GM21423 (cell line): Measurements from ENCODE around the gene NVL.
A peak's percentile ranks its signal among the peaks of the same experiment; 100 is the strongest.

Experiments used
- ATAC-seq: cut with Tn5 transposase; IDR thresholded peaks from one replicate; pipeline ENCODE4 v1.9.1; 2021; ENCODE audit warnings: mild to moderate bottlenecking, moderate library complexity; ENCODE audit not compliant: unreplicated experiment

NVL gene

DNA sequence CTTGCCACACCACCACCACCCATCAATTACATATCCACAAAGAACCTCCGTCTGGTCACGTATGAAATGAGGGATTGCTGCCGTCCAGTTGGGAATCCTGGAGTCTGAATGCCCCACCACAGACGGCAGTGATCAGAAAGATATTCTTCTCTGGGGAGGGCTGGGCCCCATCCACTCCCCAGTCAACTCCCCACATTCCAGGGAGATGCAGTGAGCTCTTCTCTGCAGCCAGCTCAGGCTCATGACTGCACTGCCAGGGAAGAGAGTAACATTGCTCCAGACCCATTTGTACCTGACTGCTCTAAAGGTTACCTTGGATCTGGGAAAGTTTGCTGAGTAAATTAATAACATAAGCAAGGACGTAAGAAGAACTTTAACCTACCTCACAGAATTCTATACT is 128.6 kb downstream of the NVL start:
- ATAC-seq: no peak

DNA sequence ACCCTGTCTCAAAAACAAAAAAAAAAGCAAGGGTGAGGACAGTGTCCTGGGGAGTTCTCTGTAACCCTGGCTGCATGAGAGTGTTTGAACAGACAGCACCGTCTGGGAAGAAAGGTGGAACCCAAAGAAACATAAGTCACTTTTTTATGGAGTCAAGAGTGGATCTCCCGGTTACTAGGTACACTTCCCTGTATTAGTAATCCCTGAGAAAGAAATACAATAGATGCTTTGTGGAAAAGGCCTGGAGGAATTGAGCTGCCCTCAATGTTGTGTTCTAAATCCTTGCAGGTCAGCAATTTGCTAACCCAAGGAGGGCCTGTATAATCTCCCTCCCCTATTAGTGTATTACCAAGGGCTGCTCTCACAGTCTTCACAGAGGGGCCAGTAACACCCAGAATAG is 130.3 kb downstream of the NVL start:
- no peak for ATAC-seq

- no peak for ATAC-seq
These were observed 131.4 kb downstream of the NVL start for GRCh38 chr1:224198572-224198971.

GRCh38 chr1:224196813-224197600 is 133.0 kb downstream of the NVL start:
- ATAC-seq: no peak

- no peak for ATAC-seq
These were observed 136.5 kb downstream of the NVL start for GRCh38 chr1:224193319-224193966.

GRCh38 chr1:224192082-224192788 is 137.7 kb downstream of the NVL start:
- ATAC-seq: no peak

DNA sequence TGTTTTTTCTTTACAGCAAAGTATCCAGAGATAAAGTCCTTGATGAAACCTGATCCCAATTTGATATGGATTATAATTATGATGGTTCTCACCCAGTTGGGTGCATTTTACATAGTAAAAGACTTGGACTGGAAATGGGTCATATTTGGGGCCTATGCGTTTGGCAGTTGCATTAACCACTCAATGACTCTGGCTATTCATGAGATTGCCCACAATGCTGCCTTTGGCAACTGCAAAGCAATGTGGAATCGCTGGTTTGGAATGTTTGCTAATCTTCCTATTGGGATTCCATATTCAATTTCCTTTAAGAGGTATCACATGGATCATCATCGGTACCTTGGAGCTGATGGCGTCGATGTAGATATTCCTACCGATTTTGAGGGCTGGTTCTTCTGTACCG is 140.4 kb downstream of the NVL start:
- no peak for ATAC-seq

- ATAC-seq: no peak
These were observed 141.7 kb downstream of the NVL start for GRCh38 chr1:224188286-224188685.

DNA sequence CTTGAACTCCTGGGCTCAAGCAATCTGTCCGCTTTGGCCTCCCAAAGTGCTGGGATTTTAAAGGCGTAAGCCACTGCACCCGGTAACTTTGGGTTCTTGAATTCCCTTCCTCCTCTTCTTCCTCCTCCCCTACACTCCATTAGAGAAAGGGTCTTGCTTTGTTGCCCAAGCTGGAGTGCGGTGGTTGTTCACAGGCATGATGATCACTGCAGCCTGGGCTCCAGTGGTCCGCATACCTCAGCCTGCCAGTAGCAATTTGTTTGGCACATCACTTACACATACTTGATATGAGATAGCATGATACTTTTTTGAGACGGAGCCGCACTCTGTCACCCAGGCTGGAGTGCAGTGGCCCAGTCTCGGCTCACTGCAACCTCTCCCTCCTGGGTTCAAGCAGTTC is 144.8 kb downstream of the NVL start:
- ATAC-seq: no peak

DNA sequence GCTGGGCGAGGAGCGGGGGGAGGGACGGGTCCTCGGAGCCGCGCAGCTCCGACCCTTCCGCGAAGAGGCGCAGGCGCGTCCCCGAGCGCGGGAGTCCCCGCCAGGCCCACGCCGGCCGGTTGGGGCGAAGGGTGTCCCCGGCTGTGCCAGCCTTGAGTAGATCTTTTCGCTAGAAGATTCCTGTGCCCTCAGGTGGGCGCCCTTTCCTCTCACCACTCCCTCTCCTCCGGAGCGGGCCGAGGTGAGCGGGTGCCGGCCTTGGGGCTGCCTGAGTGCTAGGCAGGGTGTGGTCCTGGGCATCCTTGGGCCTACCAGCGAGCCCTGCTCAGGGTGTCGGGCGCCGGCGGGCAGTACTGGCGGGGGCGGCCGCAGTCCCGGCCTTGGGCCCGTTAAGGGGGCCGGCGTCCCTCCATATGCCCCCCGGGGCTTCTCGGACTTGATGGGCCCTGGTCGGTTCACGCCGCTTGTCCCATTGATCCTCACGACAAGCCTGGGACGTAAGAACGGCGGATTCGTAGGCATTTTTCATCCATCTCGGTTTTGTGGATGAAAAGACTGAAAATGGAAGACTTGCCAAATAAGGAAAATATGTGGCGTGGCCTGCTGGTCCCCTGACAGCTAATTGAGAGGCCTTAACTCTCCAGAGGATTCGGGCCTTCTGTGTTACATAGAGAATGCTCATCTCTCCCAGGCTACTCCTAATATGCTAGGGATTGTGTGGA is 146.2 kb downstream of the NVL start:
- ATAC-seq: peak; percentile 38

- peak; percentile 64 for ATAC-seq
These were observed 146.9 kb downstream of the NVL start, which contains the start of gene DEGS1 for GRCh38 chr1:224182866-224183590. DEGS1 (plus strand) TSS chr1:224183240; CDS start chr1:224183337, 97 bp downstream.

- peak; percentile 46 for ATAC-seq
These were observed 147.7 kb downstream of the NVL start for GRCh38 chr1:224182057-224182865.

- no peak for ATAC-seq
These were observed 148.5 kb downstream of the NVL start for GRCh38 chr1:224181453-224181810.

- ATAC-seq: no peak
These were observed 149.1 kb downstream of the NVL start for GRCh38 chr1:224180783-224181452.

DNA sequence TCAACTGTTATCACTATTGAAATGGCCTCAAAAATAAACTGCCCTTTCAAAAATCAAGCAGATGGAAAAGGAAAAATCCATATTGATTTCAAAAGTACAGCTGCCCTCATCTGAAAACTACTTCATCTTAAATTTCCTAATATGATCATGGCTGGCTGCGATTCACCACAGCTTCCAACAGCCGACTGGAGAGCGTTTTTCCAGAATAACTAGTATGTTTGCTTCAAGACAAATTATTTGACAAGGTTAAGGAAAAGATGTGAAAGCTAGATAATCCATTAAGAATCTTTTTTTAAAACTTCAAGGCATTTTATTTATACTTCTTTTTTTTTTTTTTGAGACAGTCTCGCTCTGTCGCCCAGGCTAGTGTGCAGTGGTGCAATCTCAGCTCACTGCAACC is 151.1 kb downstream of the NVL start:
- no peak for ATAC-seq

- no peak for ATAC-seq
These were observed 152.5 kb downstream of the NVL start for GRCh38 chr1:224177356-224177999.
